H1 (cell line): ENCODE data around the gene HOXC13. TPM values are rescaled to one million over a fixed set of nuclear protein-coding genes. Genes with fewer than 3 reads are reported as not detected.

Experiments
- CTCF ChIA-PET: fragments of 300-600 bp; sonication (Branson Sonifier 250); formaldehyde crosslinking; loops from one replicate; lab custom pipeline; 2021; ENCODE audit not compliant: partially characterized antibody; lab: Charles Lee
- POLR2A ChIA-PET: fragments of 300-600 bp; sonication (Branson Sonifier 250); formaldehyde crosslinking; loops from one replicate; lab custom pipeline; 2021; ENCODE audit warnings: inconsistent platforms; ENCODE audit not compliant: partially characterized antibody; lab: Charles Lee
- DNase-seq, 2 experiments: peaks; one replicate each; pipeline versions ENCODE4 v3.0.0 to v3.0.0-alpha.2; 2010 to 2022; ENCODE audit warnings: low spot score in 2 of 2, low read depth in 1 of 2, mixed read lengths in 1 of 2
- FAIRE-seq: peaks from 2 replicates; lab custom pipeline; 2011; peaks lifted over from hg19 to GRCh38; lab: Jason Lieb, UNC
- H2AFZ ChIP-seq: 2 replicates; pipeline ENCODE4 v1.8.1; 2012; ENCODE audit warnings: low read length, inconsistent platforms
- H2AK5ac ChIP-seq: 2 replicates; pipeline ENCODE4 v1.6.1; 2013; ENCODE audit warnings: low read depth, low read length
- H2BK120ac ChIP-seq: replicated peaks from 2 replicates; pipeline ENCODE3; 2013; ENCODE audit warnings: low read depth, low read length, inconsistent platforms
- H2BK12ac ChIP-seq: 2 replicates; pipeline ENCODE4 v1.6.1; 2013; ENCODE audit warnings: low read depth, low read length
- H2BK15ac ChIP-seq: 2 replicates; pipeline ENCODE4 v1.6.1; 2013; ENCODE audit warnings: low read length
- H2BK20ac ChIP-seq: 2 replicates; pipeline ENCODE4 v1.6.1; 2013; ENCODE audit warnings: low read length
- H2BK5ac ChIP-seq: 2 replicates; pipeline ENCODE4 v1.6.1; 2013; ENCODE audit warnings: low read depth, low read length
- H3K14ac ChIP-seq: 2 replicates; pipeline ENCODE4 v1.6.1; 2013; ENCODE audit warnings: inconsistent platforms; ENCODE audit not compliant: insufficient read length
- H3K18ac ChIP-seq: 2 replicates; pipeline ENCODE4 v1.6.1; 2013; ENCODE audit warnings: low read length; ENCODE audit errors: extremely low read depth
- H3K23ac ChIP-seq: 2 replicates; pipeline ENCODE4 v1.6.1; 2013; ENCODE audit warnings: inconsistent platforms; ENCODE audit not compliant: insufficient read length
- H3K23me2 ChIP-seq: 2 replicates; pipeline ENCODE4 v1.6.1; 2013; ENCODE audit warnings: low read depth, low read length
- H3K27ac ChIP-seq: 2 replicates; pipeline ENCODE4 v1.6.1; 2011; ENCODE audit warnings: low read depth, low read length, inconsistent platforms
- H3K27me3 ChIP-seq, 4 experiments: replicated peaks in 1 of 4; 1 replicate in 1 of 4; 2 replicates in 3 of 4; pipeline versions ENCODE4 v1.6.1 to v1.8.1; 2011 to 2013; ENCODE audit warnings: low read length in 3 of 4, mild to moderate bottlenecking in 3 of 4, inconsistent platforms in 2 of 4, mixed read lengths in 2 of 4, moderate library complexity in 1 of 4; ENCODE audit not compliant: control insufficient read depth in 3 of 4, insufficient read depth in 3 of 4; ENCODE audit errors: extremely low read depth in 1 of 4
- H3K36me3 ChIP-seq, 4 experiments: 2 replicates each; pipeline versions ENCODE4 v1.6.1 to v1.8.1; 2011 to 2013; ENCODE audit warnings: mild to moderate bottlenecking in 4 of 4, low read length in 3 of 4, moderate library complexity in 2 of 4, control low read depth in 1 of 4, inconsistent platforms in 1 of 4; ENCODE audit not compliant: insufficient read depth in 4 of 4, control insufficient read depth in 2 of 4
- H3K4ac ChIP-seq: replicated peaks from 2 replicates; pipeline ENCODE3; 2013; ENCODE audit warnings: low read length, low read depth, mixed read lengths, inconsistent platforms; ENCODE audit not compliant: insufficient read length
- H3K4me1 ChIP-seq, 4 experiments: replicated peaks in 1 of 4; 1 replicate in 1 of 4; 2 replicates in 3 of 4; pipeline versions ENCODE4 v1.6.1 to v1.8.1; 2011 to 2013; ENCODE audit warnings: low read length in 3 of 4, inconsistent platforms in 2 of 4, mixed read lengths in 1 of 4; ENCODE audit not compliant: insufficient read depth in 4 of 4, control insufficient read depth in 3 of 4
- H3K4me2 ChIP-seq, 2 experiments: 2 replicates each; pipeline versions ENCODE4 v1.6.1 to v1.8.1; 2011 to 2013; ENCODE audit warnings: low read depth in 2 of 2, low read length in 2 of 2, control low read depth in 1 of 2, inconsistent platforms in 1 of 2, mild to moderate bottlenecking in 1 of 2; ENCODE audit not compliant: insufficient read depth in 1 of 2
- H3K4me3 ChIP-seq, 4 experiments: fragments of 200-600, 300-600 bp in 1 of 4; sonication (generic), shearing (Covaris generic), sonication (Bioruptor Twin) in 1 of 4; 2 replicates each; pipeline versions ENCODE4 v1.5.1 to v1.8.1; 2011 to 2016; ENCODE audit warnings: low read length in 4 of 4, low read depth in 3 of 4, control low read depth in 2 of 4, inconsistent platforms in 2 of 4, mild to moderate bottlenecking in 2 of 4, mixed read lengths in 1 of 4, moderate library complexity in 1 of 4; ENCODE audit not compliant: insufficient read depth in 2 of 4; ENCODE audit errors: extremely low read depth in 1 of 4
- H3K56ac ChIP-seq: replicated peaks from 2 replicates; pipeline ENCODE3; 2013; ENCODE audit warnings: low read depth, mild to moderate bottlenecking, mixed read lengths, low read length, inconsistent platforms; ENCODE audit not compliant: insufficient read length
- H3K79me1 ChIP-seq: 2 replicates; pipeline ENCODE4 v1.6.1; 2013; ENCODE audit warnings: low read depth, low read length, control low read depth
- H3K79me2 ChIP-seq, 2 experiments: 2 replicates each; pipeline versions ENCODE4 v1.6.1 to v1.8.1; 2012 to 2013; ENCODE audit warnings: low read length in 2 of 2, mild to moderate bottlenecking in 2 of 2, inconsistent platforms in 1 of 2; ENCODE audit not compliant: insufficient read depth in 2 of 2, control insufficient read depth in 1 of 2
- H3K9ac ChIP-seq, 4 experiments: replicated peaks in 1 of 4; 1 replicate in 1 of 4; 2 replicates in 3 of 4; pipeline versions ENCODE4 v1.6.1 to v1.8.1; 2011 to 2013; ENCODE audit warnings: low read depth in 3 of 4, low read length in 3 of 4, control low read depth in 2 of 4, mild to moderate bottlenecking in 2 of 4, moderate library complexity in 2 of 4, inconsistent platforms in 1 of 4; ENCODE audit errors: extremely low read depth in 1 of 4
- H3K9me3 ChIP-seq, 2 experiments: 2 replicates each; pipeline versions ENCODE4 v1.6.1 to v1.8.1; 2012 to 2013; ENCODE audit warnings: mild to moderate bottlenecking in 2 of 2, moderate library complexity in 2 of 2, control low read depth in 1 of 2, inconsistent platforms in 1 of 2, low read depth in 1 of 2, low read length in 1 of 2, mixed read lengths in 1 of 2; ENCODE audit not compliant: insufficient read depth in 2 of 2
- H4K20me1 ChIP-seq, 2 experiments: replicated peaks in 1 of 2; 2 replicates each; pipeline versions ENCODE3 to v1.8.1; 2011 to 2013; ENCODE audit warnings: inconsistent platforms in 2 of 2, low read length in 2 of 2, mild to moderate bottlenecking in 1 of 2; ENCODE audit not compliant: insufficient read depth in 2 of 2, control insufficient read depth in 1 of 2
- H4K5ac ChIP-seq: 2 replicates; pipeline ENCODE4 v1.6.1; 2013; ENCODE audit warnings: low read length, low read depth, mixed read lengths, inconsistent platforms; ENCODE audit not compliant: insufficient read length
- H4K8ac ChIP-seq: 2 replicates; pipeline ENCODE4 v1.8.0; 2013; ENCODE audit warnings: mild to moderate bottlenecking, moderate library complexity, low read length, inconsistent platforms; ENCODE audit not compliant: insufficient read depth; ENCODE audit errors: extremely low read depth
- H4K91ac ChIP-seq: replicated peaks from 2 replicates; pipeline ENCODE3; 2013; ENCODE audit warnings: low read length, mixed read lengths, inconsistent platforms; ENCODE audit not compliant: insufficient read length
- BCL11A ChIP-seq, 2 experiments: IDR thresholded peaks; one replicate each; pipeline ENCODE4 v1.6.1; 2011; ENCODE audit warnings: low read depth in 2 of 2, low read length in 2 of 2, mild to moderate bottlenecking in 2 of 2
- E2F6 ChIP-seq: IDR thresholded peaks from 2 replicates; pipeline ENCODE4 v1.6.1; 2012; ENCODE audit warnings: inconsistent platforms
- KDM4A ChIP-seq: IDR thresholded peaks from one replicate; pipeline ENCODE4 v1.7.1; 2012; ENCODE audit warnings: low read depth, mild to moderate bottlenecking, moderate library complexity, low read length, inconsistent platforms; ENCODE audit not compliant: severe bottlenecking
- MAX ChIP-seq: IDR thresholded peaks from 2 replicates; pipeline ENCODE4 v1.6.1; 2012; ENCODE audit warnings: inconsistent platforms
- NRF1 ChIP-seq: IDR thresholded peaks from 2 replicates; pipeline ENCODE4 v1.6.1; 2011; ENCODE audit warnings: mild to moderate bottlenecking, low read depth, low read length, improper control_type of control experiment
- RAD21 ChIP-seq, 2 experiments: IDR thresholded peaks in 1 of 2; conservative IDR thresholded peaks in 1 of 2; 2 replicates each; pipeline ENCODE4 v1.6.1; 2011; ENCODE audit warnings: low read depth in 2 of 2, low read length in 2 of 2, improper control_type of control experiment in 1 of 2, inconsistent platforms in 1 of 2, mild to moderate bottlenecking in 1 of 2, moderate library complexity in 1 of 2
- RBBP5 ChIP-seq: IDR thresholded peaks from 2 replicates; pipeline ENCODE4 v1.7.1; 2012; ENCODE audit warnings: low read depth, mild to moderate bottlenecking, inconsistent platforms, low read length, moderate library complexity, borderline replicate concordance
- WGBS, 2 experiments: shearing (Covaris generic) in 1 of 2; methylation state at CpG; one replicate each; pipeline versions ENCODE4 v1.1.6 to v1.1.7; 2013 to 2015; ENCODE audit warnings: low lambda C conversion rate in 2 of 2, mixed read lengths in 2 of 2, inconsistent platforms in 1 of 2, low coverage in 1 of 2, missing lambda C conversion rate in 1 of 2; ENCODE audit not compliant: insufficient replicate concordance in 2 of 2, insufficient coverage in 1 of 2, insufficient read length in 1 of 2; ENCODE audit errors: extremely low coverage in 1 of 2, missing lambda C conversion rate in 1 of 2; 5-methylcytosine and 5-hydroxymethylcytosine counted together
- polyA plus RNA-seq, 7 experiments: library from polyadenylated mRNA; depleted of rRNA in 3 of 7; stranded (reverse) in 5 of 7; unstranded in 2 of 7; fragments of >200 nt in 5 of 7; fragments of 200-250 nt in 2 of 7; gene quantifications; 1 replicate in 5 of 7; 2 replicates in 1 of 7; 4 replicates in 1 of 7; pipeline versions ENCODE4 v1.2.1 to v1.2.3, GENCODE V29; 2011 to 2013; ENCODE audit warnings: missing spikeins in 2 of 7, mixed read lengths in 2 of 7
- total RNA-seq: library from RNA; stranded (reverse); fragmentation: NEBNext Ultra II Directional; extraction: Animal tissue kit (Norgen Biotek cat#: 25700); gene quantifications from 2 replicates; pipeline ENCODE4 v1.2.1, GENCODE V29; 2021
- TF ChIP-seq, protein P1 (sequence below): IDR thresholded peaks from 2 replicates; pipeline ENCODE4 v1.6.1; 2011; ENCODE audit warnings: low read depth, mild to moderate bottlenecking, low read length; ENCODE audit not compliant: insufficient read depth

The HOXC13 gene
- total and polyA plus RNA-seq, 2 of the 8 experiments (the other 6 are each of a cell fraction or from before 2014, with no cell fraction given), result 0.02 TPM; not detected in 1

GRCh38 chr12:53968214-53969127 lies 29.8 kb downstream of the HOXC13 start:
- WGBS, 2 experiments, result 27% methylated on average over 24 of the region's 24 CpGs; no CpG with 5 or more reads in 1 of the 2 experiments
- Histone ChIP-seq H3K4me1 (peaks cover 0 to 8% (median 4%) of the 10 kb centered on the region in 4 experiments; a peak in 5 of 7 replicates), H3K9ac (no peak overlapping the region), H3K4me2 (no peak overlapping the region), H2BK12ac (0 out of 2 replicates have a peak overlapping the region, but pooled peaks have one; percentile 39), H2BK15ac (0 out of 2 replicates have a peak overlapping the region, but pooled peaks have one; percentile 92), H3K27me3 (peaks cover 99 to 100% (median 100%) of the 10 kb centered on the region in 4 experiments), H2BK20ac (no peak overlapping the region), H2AK5ac (0 out of 2 replicates have a peak overlapping the region, but pooled peaks have one; percentile 15), H4K8ac (no peak overlapping the region), H3K14ac (no peak overlapping the region), H3K79me2 (no peaks in the 10 kb centered on the region), H3K23me2 (0 out of 2 replicates have a peak, but pooled peaks cover 1% of the 10 kb centered on the region), H2AFZ (no peak overlapping the region), H3K4ac (no peak overlapping the region), H3K27ac (no peak overlapping the region), H3K9me3 (no peaks in the 10 kb centered on the region), H4K20me1 (peaks cover 18 to 40% of the 10 kb centered on the region in 2 experiments), H3K18ac (no peak overlapping the region), H2BK120ac (no peak overlapping the region), H3K23ac (no peak overlapping the region), H4K91ac (no peak overlapping the region), H3K56ac (no peak overlapping the region), H3K36me3 (no peaks in the 10 kb centered on the region; a peak in 2 of 8 replicates), H4K5ac (no peak overlapping the region), H3K4me3 (no peak overlapping the region), H3K79me1 (no peaks in the 10 kb centered on the region), H2BK5ac (no peak overlapping the region)
- ChIA-PET CTCF (interaction anchor here (0.9 to 2.3 kb wide), 7 partner anchors 15 to 211 kb away, joined by 3 to 8 read pairs (median 3); partner anchors contain the start of gene HOXC5), POLR2A (interaction anchor here (0.9 to 1.3 kb wide), 2 partner anchors 9 to 28 kb away, joined by 3 read pairs; no protein-coding TSS in a partner anchor)
- DNase-seq (no peak), FAIRE-seq (no peak)
- no peak for TF ChIP-seq BCL11A (IDR thresholded peaks at IDR 0.05; ENCODE audit: low read depth in 2 of 2, low read length in 2 of 2)
- no peak for TF ChIP-seq MAX
- TF ChIP-seq RBBP5, result no peak
- TF ChIP-seq E2F6, result no peak
- TF ChIP-seq RAD21 (IDR thresholded peaks at IDR 0.05 in 1 of 2, conservative IDR thresholded peaks at IDR 0.05 in 1 of 2; ENCODE audit: low read depth in 2 of 2, low read length in 2 of 2), result no peak
- TF ChIP-seq NRF1, result no peak
- no peak for TF ChIP-seq KDM4A
- TF ChIP-seq, protein P1, sequence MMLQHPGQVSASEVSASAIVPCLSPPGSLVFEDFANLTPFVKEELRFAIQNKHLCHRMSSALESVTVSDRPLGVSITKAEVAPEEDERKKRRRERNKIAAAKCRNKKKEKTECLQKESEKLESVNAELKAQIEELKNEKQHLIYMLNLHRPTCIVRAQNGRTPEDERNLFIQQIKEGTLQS, result no peak
